SIG-M5 treated with dmso at 0.1 percent for 504 hours (cell line): Measurements from ENCODE around the gene TOR4A.
A peak's percentile ranks its signal among the peaks of the same experiment; 100 is the strongest.

Experiments used
- DNase-seq: peaks from one replicate; lab custom pipeline; 2025; ENCODE audit not compliant: unreplicated experiment; lab: John Stamatoyannopoulos, UW

Gene TOR4A

GRCh38 chr9:137293482-137294090, 16.1 kb downstream of the TOR4A start:
- no peak for DNase-seq

- DNase-seq, result no peak
Measured at GRCh38 chr9:137294091-137294680, 16.7 kb downstream of the TOR4A start.

- no peak for DNase-seq
Measured at GRCh38 chr9:137294681-137295237, 17.2 kb downstream of the TOR4A start.

- DNase-seq, result peak; percentile 29
Measured at GRCh38 chr9:137295238-137295811, 17.8 kb downstream of the TOR4A start.

GRCh38 chr9:137295849-137296669, 18.5 kb downstream of the TOR4A start:
- no peak for DNase-seq

- DNase-seq, result no peak
Measured at GRCh38 chr9:137296670-137297664, 19.4 kb downstream of the TOR4A start.

GRCh38 chr9:137297966-137298365, 20.4 kb downstream of the TOR4A start:
- DNase-seq, result no peak

- DNase-seq, result no peak
Measured at GRCh38 chr9:137298401-137299202, 21.1 kb downstream of the TOR4A start.

- DNase-seq, result no peak
Measured at GRCh38 chr9:137299203-137299565, 21.7 kb downstream of the TOR4A start.

GRCh38 chr9:137299938-137300337, 22.4 kb downstream of the TOR4A start:
- no peak for DNase-seq

GRCh38 chr9:137300567-137301080, 23.1 kb downstream of the TOR4A start:
- DNase-seq, result no peak

- DNase-seq, result peak; percentile 34
Measured at GRCh38 chr9:137301081-137301947, 23.8 kb downstream of the TOR4A start.

GRCh38 chr9:137302118-137302448, 24.6 kb downstream of the TOR4A start, which contains the start of gene NRARP:
Gene NRARP (minus strand): TSS chr9:137302271. CDS start chr9:137301928, 343 bp downstream.
- peak; percentile 74 for DNase-seq

GRCh38 chr9:137302449-137303150, 25.1 kb downstream of the TOR4A start:
- DNase-seq, result no peak

- no peak for DNase-seq
Measured at GRCh38 chr9:137303151-137303892, 25.8 kb downstream of the TOR4A start.

- no peak for DNase-seq
Measured at GRCh38 chr9:137303893-137304382, 26.4 kb downstream of the TOR4A start.
